Stimulated activated CD4-positive, alpha-beta T cell treated with anti-CD3 and anti-CD28 coated beads, Interleukin-2, amount 100 ng/mL, for 24 hours (primary cell): ENCODE measurements around the gene WNT6.
A peak's percentile ranks its signal among the peaks of the same experiment; 100 is the strongest.

Experiments used
- DNase-seq, 2 donors: peaks; one replicate each; pipeline ENCODE4 v3.0.0-alpha.2; 2020

Gene WNT6

DNA sequence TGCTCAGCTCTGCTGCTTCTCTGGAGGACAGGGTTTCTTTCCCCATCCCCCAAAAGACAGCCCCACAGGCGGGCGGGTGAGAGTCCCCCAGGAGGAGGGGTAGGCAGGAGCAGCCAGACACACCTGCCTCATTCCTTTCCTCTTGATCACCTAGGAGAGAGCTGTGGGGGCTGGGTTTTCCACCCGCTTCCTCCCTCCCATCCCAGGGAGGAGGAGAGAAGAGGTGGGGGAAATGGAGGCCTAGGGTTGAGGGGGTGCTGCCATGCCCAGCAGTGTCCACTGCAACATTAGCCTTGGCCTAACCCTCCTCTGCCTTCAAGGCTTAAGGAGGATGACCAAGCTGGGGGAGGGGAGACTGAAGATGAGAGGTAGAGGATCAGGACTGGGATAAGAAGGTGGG is 35.7 kb downstream of the WNT6 start:
- DNase-seq = no peak

DNA sequence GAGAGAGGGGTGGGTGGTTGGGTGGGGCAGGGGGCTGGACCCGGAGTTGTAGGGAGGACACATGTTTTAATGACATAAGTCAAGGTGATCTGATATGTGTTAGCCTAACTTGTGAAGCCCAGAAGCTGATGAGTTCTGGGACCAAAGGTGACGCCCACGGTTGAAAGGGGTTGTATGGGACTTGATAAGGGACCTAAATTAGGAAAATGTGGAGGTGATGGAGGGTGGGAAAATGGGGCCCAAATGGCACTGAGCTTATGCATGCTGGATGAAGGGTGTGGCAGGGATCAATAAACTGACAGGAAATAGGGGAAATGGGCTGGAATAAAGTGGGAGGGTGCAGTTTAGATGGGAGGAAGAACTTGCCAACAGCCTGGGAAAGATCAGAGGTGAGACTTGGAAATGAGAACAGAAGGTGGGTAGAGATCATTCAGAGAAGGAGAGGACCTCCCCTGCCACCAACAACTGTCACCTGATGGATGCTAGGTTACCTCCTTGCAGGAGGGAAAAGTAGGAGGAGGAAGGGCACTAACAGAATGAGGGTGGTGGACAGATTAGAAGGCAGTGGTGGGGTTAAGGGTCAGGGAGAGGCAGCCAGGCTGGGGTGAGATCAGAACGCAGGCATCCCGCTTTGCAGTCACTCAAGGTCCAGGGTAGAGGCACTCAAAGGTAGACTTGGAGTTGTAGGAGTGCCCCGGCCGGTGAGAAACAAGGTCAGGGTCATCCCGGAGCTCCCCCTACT is 36.3 kb downstream of the WNT6 start:
- DNase-seq = no peak

DNA sequence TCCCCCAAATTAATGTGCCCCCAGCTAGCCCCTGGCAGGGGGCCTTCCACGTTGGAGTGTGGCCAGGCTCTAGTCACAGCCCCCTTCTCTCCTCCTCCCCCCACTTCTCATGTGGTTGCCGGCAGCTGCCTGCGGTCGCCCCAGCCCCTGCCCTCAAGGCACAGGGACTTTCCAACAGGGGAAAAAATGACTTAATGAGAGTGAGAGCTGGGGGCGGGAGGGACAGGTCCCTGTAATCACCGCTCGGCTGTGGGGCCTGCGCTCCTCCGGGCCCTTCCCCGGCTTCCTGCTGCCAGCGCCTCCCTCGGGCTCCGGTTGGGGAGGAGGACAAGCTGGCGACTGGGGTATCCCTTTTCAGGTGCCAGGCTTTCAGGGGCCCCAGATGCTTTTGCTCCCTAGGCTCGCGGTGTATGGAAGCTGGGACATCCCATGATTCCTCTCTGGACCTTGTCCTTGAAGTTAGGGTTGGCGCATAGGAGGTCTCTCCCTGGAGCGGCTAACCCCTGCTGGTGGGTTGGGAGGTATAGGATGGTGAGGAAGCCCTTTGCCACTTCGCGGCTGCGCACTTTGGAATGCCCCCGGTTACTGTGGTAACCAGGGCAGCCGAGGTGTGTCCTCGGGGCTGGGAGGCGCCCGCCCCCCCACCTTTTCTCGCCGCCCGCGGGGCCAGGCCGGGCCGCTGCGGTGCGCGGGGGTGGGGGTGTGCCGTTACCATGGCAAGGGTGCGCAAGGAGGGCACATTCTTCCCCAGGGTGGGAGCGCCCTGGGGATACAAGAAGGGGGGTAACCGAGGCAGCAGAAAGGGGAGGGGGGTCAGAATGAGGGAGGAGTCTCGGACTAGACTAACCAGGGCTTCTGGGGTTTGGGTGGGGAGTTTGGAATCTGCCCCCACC is 37.1 kb downstream of the WNT6 start:
- DNase-seq = peak; percentile 84 to 88

DNA sequence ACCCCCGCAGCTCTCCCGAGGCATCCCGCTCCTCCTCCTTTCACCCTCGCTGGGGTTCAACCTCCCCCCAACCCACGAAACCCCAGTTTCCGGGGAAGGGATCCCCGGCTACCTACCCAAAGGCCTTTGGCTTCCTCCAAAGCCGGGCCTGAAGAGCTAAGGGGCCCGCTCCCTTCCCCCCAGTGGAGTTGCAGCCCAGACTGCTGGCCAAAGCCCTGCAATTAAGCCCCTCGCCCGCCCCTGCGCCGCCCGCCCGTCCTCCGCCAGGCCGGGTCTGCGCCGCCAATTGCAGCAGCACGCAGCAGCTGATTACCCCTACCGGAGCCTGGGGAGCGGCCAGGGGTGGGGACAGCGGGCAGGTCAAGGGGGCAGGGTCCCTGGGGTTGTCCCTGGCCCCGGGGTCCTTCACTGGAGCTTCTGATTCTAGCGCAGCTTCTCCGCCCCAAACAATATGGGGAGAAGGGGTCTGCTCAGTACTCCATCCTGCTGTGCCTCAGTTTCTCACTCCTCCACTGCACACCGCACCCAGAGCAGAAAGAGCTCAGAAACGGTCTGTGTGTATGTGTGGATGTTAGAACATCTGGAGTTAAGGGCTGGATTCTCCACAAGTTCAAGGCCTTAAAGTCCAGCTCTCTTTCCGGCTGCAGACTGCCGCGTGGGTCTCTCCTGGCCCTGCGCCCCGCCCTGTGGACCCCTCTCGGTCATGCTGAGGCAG is 37.9 kb downstream of the WNT6 start:
- peak; percentile 29 for DNase-seq

DNA sequence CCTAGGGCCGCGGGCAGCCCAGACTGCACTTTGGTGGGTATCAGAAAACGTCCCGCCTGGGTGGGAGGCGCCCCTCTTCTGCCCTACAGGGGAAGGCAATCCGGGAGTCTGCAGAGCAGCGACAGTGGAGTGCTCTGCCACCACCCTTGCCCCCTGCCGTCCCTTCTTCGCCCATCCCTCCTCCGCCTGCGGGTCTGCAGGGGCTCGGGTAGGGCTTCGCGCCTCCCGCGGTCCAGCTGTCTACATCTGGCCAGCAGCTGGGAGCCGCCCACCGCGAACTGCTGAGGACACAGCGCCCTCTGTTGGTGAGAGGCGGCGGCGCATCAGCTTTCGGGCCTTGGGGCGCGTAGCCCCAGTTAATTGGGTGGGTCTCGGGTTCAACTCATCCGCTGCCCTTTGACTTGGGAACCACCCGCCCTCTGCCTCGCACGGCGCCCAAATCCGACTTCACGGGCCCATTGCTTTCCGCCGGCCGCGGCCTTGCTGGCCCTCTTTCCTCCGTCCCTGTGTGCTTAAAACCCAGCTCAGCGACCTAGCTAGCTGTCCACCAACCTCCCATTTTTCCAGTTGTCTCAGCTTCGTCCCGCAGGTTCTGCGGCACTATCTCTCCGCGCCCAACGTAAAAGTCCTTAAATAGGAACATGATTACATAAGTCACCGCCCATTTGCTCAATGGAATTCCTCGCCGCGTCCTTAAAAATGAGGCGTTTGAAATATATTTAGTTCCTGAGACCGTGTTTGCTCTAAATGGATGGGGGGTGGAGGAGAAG is 38.7 kb downstream of the WNT6 start:
- DNase-seq = peak; percentile 88 to 91

- DNase-seq = no peak
Observed at GRCh38 chr2:218899147-218899546, 39.5 kb downstream of the WNT6 start.

- no peak for DNase-seq
Observed at GRCh38 chr2:218902427-218902826, 42.8 kb downstream of the WNT6 start.

DNA sequence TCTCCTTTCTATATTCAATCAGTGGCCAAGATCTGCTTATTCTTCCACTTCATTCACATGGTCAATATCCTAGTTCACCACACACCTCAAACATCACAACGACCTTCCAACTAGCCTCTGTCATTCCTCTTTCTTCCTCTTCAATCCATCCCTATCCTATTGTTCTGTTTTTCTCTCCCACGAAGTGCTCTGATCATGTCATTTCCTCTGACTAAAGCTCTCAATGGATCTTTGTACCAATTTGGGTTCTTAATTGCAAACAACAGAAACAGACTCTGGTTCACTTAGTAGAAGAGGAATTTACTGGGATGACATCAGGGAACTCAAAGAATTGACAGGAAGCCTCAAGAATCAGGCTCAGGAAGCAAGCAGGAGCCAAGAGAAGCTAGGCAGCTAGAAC is 44.6 kb downstream of the WNT6 start:
- DNase-seq = no peak

- DNase-seq = peak; percentile 90 to 94
Observed at GRCh38 chr2:218908721-218909619, 49.4 kb downstream of the WNT6 start.

- DNase-seq = no peak
Observed at GRCh38 chr2:218910741-218911140, 51.1 kb downstream of the WNT6 start.

GRCh38 chr2:218920504-218920903 is 60.9 kb downstream of the WNT6 start:
- no peak for DNase-seq
